PC-9 (cell line): Measurements from ENCODE around the gene ZMYND11.

Source experiments
- CTCF ChIP-seq: fragments of 200-600 bp; sonication (generic); conservative IDR thresholded peaks from 2 replicates; pipeline ENCODE4 v1.6.1; 2017; ENCODE audit warnings: mixed run types, antibody characterized with exemption, mild to moderate bottlenecking, moderate library complexity
- EZH2 ChIP-seq: fragments of 200-600 bp; sonication (generic); IDR thresholded peaks from 2 replicates; pipeline ENCODE4 v1.8.0; 2017; ENCODE audit warnings: antibody characterized with exemption, low read depth

DNA sequence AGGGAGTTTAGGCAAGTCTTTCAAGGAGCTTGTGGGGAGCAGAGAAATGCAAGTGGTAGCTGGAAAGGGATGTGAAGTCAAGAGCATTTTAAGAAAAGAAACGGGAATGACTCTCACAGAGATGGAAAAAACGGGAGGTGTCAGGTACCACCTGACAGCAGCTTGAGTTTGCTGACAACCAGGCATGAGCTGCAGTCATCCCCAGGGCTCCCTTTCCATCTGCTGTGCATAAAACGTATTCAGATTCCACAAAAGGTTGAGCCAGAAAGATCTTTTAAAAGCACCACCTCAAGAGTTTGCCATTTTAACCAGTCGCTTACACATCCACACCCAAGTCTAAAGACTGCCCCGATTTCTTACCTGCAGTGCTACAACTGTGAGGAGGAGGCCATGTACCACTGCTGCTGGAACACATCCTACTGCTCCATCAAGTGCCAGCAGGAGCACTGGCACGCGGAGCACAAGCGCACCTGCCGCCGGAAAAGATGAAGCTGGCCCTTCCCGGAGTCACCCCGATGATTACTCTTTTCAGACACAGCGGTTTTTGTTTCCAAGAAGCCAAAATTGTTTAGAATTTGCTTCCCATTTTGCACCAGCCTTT, 116.8 kb downstream of the ZMYND11 start:
- TF ChIP-seq CTCF (no peak), EZH2 (no peak)
